A549 (cell line): ENCODE results near the gene PFDN6. TPM values are rescaled to one million over a fixed set of nuclear protein-coding genes. Genes with fewer than 3 reads are reported as not detected.

Source experiments
- ATAC-seq, 2 experiments: fragments of 200-7000 bp in 1 of 2; fragments of >200 bp in 1 of 2; cut with Nextera tagmentation in 1 of 2; cut with Tn5 transposase in 1 of 2; 3 replicates each; pipeline versions ENCODE4 v1.8.0 to v1.9.1; 2018 to 2020; ENCODE audit warnings: mild to moderate bottlenecking in 1 of 2, moderate library complexity in 1 of 2
- CTCF ChIA-PET: fragments of 300-600 bp; sonication (Branson Sonifier 250); formaldehyde crosslinking; extraction: SDS; loops from one replicate; lab custom pipeline; 2021; ENCODE audit warnings: antibody characterized with exemption, inconsistent platforms; lab: Yijun Ruan, JAX
- POLR2A ChIA-PET: fragments of 350-600 bp; formaldehyde crosslinking; extraction: SDS; loops from one replicate; lab custom pipeline; 2021; ENCODE audit warnings: antibody characterized with exemption, inconsistent platforms; lab: Yijun Ruan, JAX
- DNase-seq, 2 experiments: peaks; one replicate each; pipeline versions ENCODE4 v3.0.0 to v3.0.0-alpha.2; 2011 to 2016; ENCODE audit warnings: low read depth in 1 of 2, low spot score in 1 of 2
- FAIRE-seq: peaks from 2 replicates; lab custom pipeline; 2011; peaks lifted over from hg19 to GRCh38; lab: Jason Lieb, UNC
- H3K27ac ChIP-seq, 2 experiments: fragments of >200 bp; sonication (Bioruptor Twin); formaldehyde crosslinking; 3 replicates each; pipeline ENCODE4 v1.5.1; 2016 to 2017
- H3K4me1 ChIP-seq: fragments of >200 bp; sonication (Bioruptor Twin); formaldehyde crosslinking; 3 replicates; pipeline ENCODE4 v1.6.1; 2016
- H3K4me2 ChIP-seq: fragments of >200 bp; sonication (Bioruptor Twin); formaldehyde crosslinking; 3 replicates; pipeline ENCODE4 v1.6.1; 2016
- H3K4me3 ChIP-seq: fragments of >200 bp; sonication (Bioruptor Twin); formaldehyde crosslinking; 3 replicates; pipeline ENCODE4 v1.5.1; 2016
- H3K9me3 ChIP-seq: fragments of >200 bp; sonication (Bioruptor Twin); formaldehyde crosslinking; 3 replicates; pipeline ENCODE4 v1.6.1; 2016
- CHD2 ChIP-seq: fragments of 150-350 bp; IDR thresholded peaks from 2 replicates; pipeline ENCODE4 v1.6.1; 2014; ENCODE audit warnings: low read length; ENCODE audit not compliant: partially characterized antibody
- CHD4 ChIP-seq: fragments of 200-600 bp; sonication (generic); IDR thresholded peaks from 2 replicates; pipeline ENCODE4 v1.6.1; 2016; ENCODE audit warnings: antibody characterized with exemption, mild to moderate bottlenecking, borderline replicate concordance
- EP300 ChIP-seq, 2 experiments: fragments of >200 bp; sonication (Bioruptor Twin); formaldehyde crosslinking; IDR thresholded peaks; 2 replicates in 1 of 2; 3 replicates in 1 of 2; pipeline ENCODE4 v1.6.1; 2016 to 2017
- ESRRA ChIP-seq: fragments of 150-350 bp; IDR thresholded peaks from 2 replicates; pipeline ENCODE4 v1.6.1; 2014; ENCODE audit warnings: mild to moderate bottlenecking, low read length, borderline replicate concordance
- HDAC2 ChIP-seq: fragments of 200-600 bp; sonication (generic); IDR thresholded peaks from 2 replicates; pipeline ENCODE4 v1.6.1; 2016
- HEYL ChIP-seq: fragments of 250-450 bp; sonication (Bioruptor Pico); IDR thresholded peaks from 2 replicates; pipeline ENCODE4 v1.8.0; 2021; ENCODE audit warnings: mild to moderate bottlenecking, moderate library complexity
- HOXA7 ChIP-seq: fragments of 250-450 bp; sonication (Bioruptor Pico); IDR thresholded peaks from 2 replicates; pipeline ENCODE4 v1.5.0; 2020; ENCODE audit warnings: mild to moderate bottlenecking, moderate library complexity
- JUN ChIP-seq, 2 experiments: fragments of >200 bp; sonication (Bioruptor Twin); formaldehyde crosslinking; IDR thresholded peaks; 2 replicates in 1 of 2; 3 replicates in 1 of 2; pipeline ENCODE4 v1.6.1; 2016 to 2017
- MYC ChIP-seq: IDR thresholded peaks from 2 replicates; pipeline ENCODE4 v1.6.1; 2012; ENCODE audit warnings: mild to moderate bottlenecking, inconsistent platforms, low read length, improper control_type of control experiment, borderline replicate concordance
- NFE2L2 ChIP-seq: fragments of 150-350 bp; conservative IDR thresholded peaks from 2 replicates; pipeline ENCODE4 v1.6.1; 2014; ENCODE audit warnings: low read length
- RFX5 ChIP-seq: fragments of 450-650 bp; IDR thresholded peaks from 2 replicates; pipeline ENCODE4 v1.7.1; 2014; ENCODE audit warnings: antibody characterized with exemption, mild to moderate bottlenecking, moderate library complexity
- ZC3H11A ChIP-seq: fragments of 450-650 bp; IDR thresholded peaks from 2 replicates; pipeline ENCODE4 v1.6.1; 2014; ENCODE audit warnings: antibody characterized with exemption, mild to moderate bottlenecking
- ZSCAN20 ChIP-seq: fragments of 250-450 bp; sonication (Bioruptor Pico); IDR thresholded peaks from 2 replicates; pipeline ENCODE4 v1.8.0; 2022; ENCODE audit warnings: mild to moderate bottlenecking, moderate library complexity
- WGBS: methylation state at CpG from one replicate; pipeline ENCODE4 v1.1.6; 2017; ENCODE audit errors: missing lambda C conversion rate; 5-methylcytosine and 5-hydroxymethylcytosine counted together
- polyA plus RNA-seq, 4 experiments: library from polyadenylated mRNA; depleted of rRNA in 3 of 4; stranded (reverse); fragments of >200 nt; fragmentation: RNase III in 1 of 4; extraction: RNeasy Plus Mini Kit Qiagen cat#74134 plus additional on column Dnase treatment in 1 of 4; gene quantifications; 2 replicates in 3 of 4; 3 replicates in 1 of 4; pipeline ENCODE4 v1.2.3, GENCODE V29; 2011 to 2017
- TF ChIP-seq, protein P1 (sequence below): fragments of 450-650 bp; IDR thresholded peaks from 2 replicates; pipeline ENCODE4 v1.6.1; 2014; ENCODE audit warnings: antibody characterized with exemption
- TF ChIP-seq, protein P2 (sequence below): fragments of >200 bp; sonication (Bioruptor Twin); formaldehyde crosslinking; IDR thresholded peaks from 3 replicates; pipeline ENCODE4 v1.5.1; 2016

Gene PFDN6
- polyA plus RNA-seq, 2 of the 4 experiments (the other 2 are of a cell fraction), result 84.6 to 120 TPM

GRCh38 chr6:33272275-33273128 lies 16.9 kb upstream of the PFDN6 start:
- Histone ChIP-seq H3K27ac (peak overlapping the region; percentile 91 to 97), H3K4me1 (peaks cover 45% of the 10 kb centered on the region), H3K4me3 (peak overlapping the region; percentile 87), H3K4me2 (peak overlapping the region; percentile 91), H3K9me3 (no peaks in the 10 kb centered on the region)
- ChIA-PET CTCF (interaction anchor here (0.9 to 2.6 kb wide), 4 partner anchors 9 to 27 kb away, joined by 3 to 6 read pairs (median 4); no protein-coding TSS in a partner anchor), POLR2A (interaction anchor here (0.9 to 2.8 kb wide), 9 partner anchors 8 to 304 kb away, joined by 3 to 16 read pairs (median 11); partner anchors contain the start of genes BRD2, PFDN6, RGL2 and WDR46)
- ATAC-seq (peak; percentile 25 to 42; a peak in 5 of 6 replicates), DNase-seq (no peak), FAIRE-seq (no peak)
- no peak for TF ChIP-seq HDAC2
- TF ChIP-seq JUN (IDR thresholded peaks at IDR 0.05), result peak; percentile 5 to 58; a peak in 4 of 5 replicates
- WGBS, result under 1% methylated on average over 21 of the region's 22 CpGs

GRCh38 chr6:33273129-33273923 lies 16.1 kb upstream of the PFDN6 start:
- FAIRE-seq (no peak), DNase-seq (no peak), ATAC-seq (no peak)
- peak overlapping the region; percentile 91 for H3K4me2 ChIP-seq
- ChIA-PET POLR2A (no interaction called here), CTCF (no interaction called here)
- 13% methylated on average over 11 of the region's 11 CpGs for WGBS
- peak overlapping the region; percentile 91 to 97 for H3K27ac ChIP-seq
- H3K9me3 ChIP-seq, result no peaks in the 10 kb centered on the region
- H3K4me3 ChIP-seq, result peak overlapping the region; percentile 87
- peaks cover 45% of the 10 kb centered on the region for H3K4me1 ChIP-seq
- TF ChIP-seq, protein P1, sequence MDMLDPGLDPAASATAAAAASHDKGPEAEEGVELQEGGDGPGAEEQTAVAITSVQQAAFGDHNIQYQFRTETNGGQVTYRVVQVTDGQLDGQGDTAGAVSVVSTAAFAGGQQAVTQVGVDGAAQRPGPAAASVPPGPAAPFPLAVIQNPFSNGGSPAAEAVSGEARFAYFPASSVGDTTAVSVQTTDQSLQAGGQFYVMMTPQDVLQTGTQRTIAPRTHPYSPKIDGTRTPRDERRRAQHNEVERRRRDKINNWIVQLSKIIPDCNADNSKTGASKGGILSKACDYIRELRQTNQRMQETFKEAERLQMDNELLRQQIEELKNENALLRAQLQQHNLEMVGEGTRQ, result no peak

- Histone ChIP-seq H3K4me1 (peaks cover 45% of the 10 kb centered on the region), H3K9me3 (no peaks in the 10 kb centered on the region), H3K4me3 (peak overlapping the region; percentile 87), H3K4me2 (peak overlapping the region; percentile 91), H3K27ac (peak overlapping the region; percentile 91 to 97; a peak in 4 of 6 replicates)
- CTCF ChIA-PET, result interaction anchor here (1.2 kb wide), 1 partner anchor 26 kb away, joined by 4 read pairs; no protein-coding TSS in a partner anchor
- DNase-seq (no peak), FAIRE-seq (no peak), ATAC-seq (no peak)
- TF ChIP-seq ESRRA (no peak), ZSCAN20 (CRISPR knock-in tag) (no peak), MYC (no peak), EP300 (IDR thresholded peaks at IDR 0.05) (no peak), CHD2 (no peak), ZC3H11A (no peak), RFX5 (no peak), NFE2L2 (no peak), CHD4 (no peak), HEYL (CRISPR knock-in tag) (no peak), HOXA7 (CRISPR knock-in tag) (no peak)
- TF ChIP-seq, protein P2, sequence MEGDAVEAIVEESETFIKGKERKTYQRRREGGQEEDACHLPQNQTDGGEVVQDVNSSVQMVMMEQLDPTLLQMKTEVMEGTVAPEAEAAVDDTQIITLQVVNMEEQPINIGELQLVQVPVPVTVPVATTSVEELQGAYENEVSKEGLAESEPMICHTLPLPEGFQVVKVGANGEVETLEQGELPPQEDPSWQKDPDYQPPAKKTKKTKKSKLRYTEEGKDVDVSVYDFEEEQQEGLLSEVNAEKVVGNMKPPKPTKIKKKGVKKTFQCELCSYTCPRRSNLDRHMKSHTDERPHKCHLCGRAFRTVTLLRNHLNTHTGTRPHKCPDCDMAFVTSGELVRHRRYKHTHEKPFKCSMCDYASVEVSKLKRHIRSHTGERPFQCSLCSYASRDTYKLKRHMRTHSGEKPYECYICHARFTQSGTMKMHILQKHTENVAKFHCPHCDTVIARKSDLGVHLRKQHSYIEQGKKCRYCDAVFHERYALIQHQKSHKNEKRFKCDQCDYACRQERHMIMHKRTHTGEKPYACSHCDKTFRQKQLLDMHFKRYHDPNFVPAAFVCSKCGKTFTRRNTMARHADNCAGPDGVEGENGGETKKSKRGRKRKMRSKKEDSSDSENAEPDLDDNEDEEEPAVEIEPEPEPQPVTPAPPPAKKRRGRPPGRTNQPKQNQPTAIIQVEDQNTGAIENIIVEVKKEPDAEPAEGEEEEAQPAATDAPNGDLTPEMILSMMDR, result no peak
- POLR2A ChIA-PET, result no interaction called here
- WGBS, result 29% methylated on average over 13 of the region's 14 CpGs
Measured at GRCh38 chr6:33273924-33274902, 15.2 kb upstream of the PFDN6 start.
